Neuronal stem cell (in vitro differentiated cells): ENCODE measurements around the gene TMX4.

Source experiments
- DNase-seq: peaks from one replicate; pipeline ENCODE4 v3.0.0-alpha.2; 2013; ENCODE audit warnings: low spot score
- H2AFZ ChIP-seq: one replicate; pipeline ENCODE4 v1.6.1; 2013; ENCODE audit warnings: mild to moderate bottlenecking, low read length, inconsistent platforms
- H2AK5ac ChIP-seq: 2 replicates; pipeline ENCODE4 v1.6.1; 2013; ENCODE audit warnings: low read depth, mild to moderate bottlenecking, inconsistent platforms, low read length, moderate library complexity, mixed read lengths
- H2BK120ac ChIP-seq: 2 replicates; pipeline ENCODE4 v1.6.1; 2013; ENCODE audit warnings: low read depth, mild to moderate bottlenecking, inconsistent platforms, low read length, moderate library complexity, mixed read lengths
- H2BK12ac ChIP-seq: one replicate; pipeline ENCODE4 v1.6.1; 2013; ENCODE audit warnings: low read length, inconsistent platforms
- H2BK15ac ChIP-seq: 2 replicates; pipeline ENCODE4 v1.6.1; 2013; ENCODE audit warnings: mild to moderate bottlenecking, low read length, inconsistent platforms, mixed read lengths
- H2BK5ac ChIP-seq: one replicate; pipeline ENCODE4 v1.6.1; 2013; ENCODE audit warnings: inconsistent platforms, mild to moderate bottlenecking, low read length, moderate library complexity
- H3K14ac ChIP-seq: one replicate; pipeline ENCODE4 v1.6.1; 2013; ENCODE audit warnings: low read length, inconsistent platforms
- H3K18ac ChIP-seq: 2 replicates; pipeline ENCODE4 v1.6.1; 2013; ENCODE audit warnings: low read length, inconsistent platforms
- H3K23ac ChIP-seq: 2 replicates; pipeline ENCODE4 v1.6.1; 2013; ENCODE audit warnings: low read depth, mild to moderate bottlenecking, mixed read lengths, low read length, inconsistent platforms; ENCODE audit not compliant: poor library complexity
- H3K27ac ChIP-seq: replicated peaks from 3 replicates; pipeline ENCODE4 v1.5.1; 2013; ENCODE audit warnings: low read length, inconsistent platforms
- H3K27me3 ChIP-seq, 3 experiments: 2 replicates each; pipeline ENCODE4 v1.6.1; 2013; ENCODE audit warnings: low read length in 3 of 3, mild to moderate bottlenecking in 2 of 3, inconsistent platforms in 1 of 3, low read depth in 1 of 3, mixed read lengths in 1 of 3, moderate library complexity in 1 of 3; ENCODE audit not compliant: control insufficient read depth in 3 of 3, insufficient read depth in 3 of 3
- H3K36me3 ChIP-seq, 2 donors: replicated peaks in 1 of 2; 2 replicates each; pipeline ENCODE4 v1.6.1; 2013; ENCODE audit warnings: low read length in 2 of 2; ENCODE audit not compliant: control insufficient read depth in 2 of 2, insufficient read depth in 2 of 2
- H3K4ac ChIP-seq: 2 replicates; pipeline ENCODE4 v1.6.1; 2013; ENCODE audit warnings: inconsistent platforms, mild to moderate bottlenecking, low read length, moderate library complexity
- H3K4me1 ChIP-seq, 2 donors: 1 replicate in 1 of 2; 2 replicates in 1 of 2; pipeline ENCODE4 v1.6.1; 2013; ENCODE audit warnings: low read length in 2 of 2, low read depth in 1 of 2; ENCODE audit not compliant: control insufficient read depth in 2 of 2, insufficient read depth in 1 of 2
- H3K4me2 ChIP-seq: one replicate; pipeline ENCODE4 v1.6.1; 2013; ENCODE audit warnings: mild to moderate bottlenecking, low read length, inconsistent platforms; ENCODE audit not compliant: insufficient read depth, poor library complexity, severe bottlenecking
- H3K4me3 ChIP-seq, 2 donors: 2 replicates each; pipeline ENCODE4 v1.5.1; 2013; ENCODE audit warnings: low read length in 2 of 2, mild to moderate bottlenecking in 2 of 2, inconsistent platforms in 1 of 2, moderate library complexity in 1 of 2
- H3K79me1 ChIP-seq: one replicate; pipeline ENCODE4 v1.6.1; 2013; ENCODE audit warnings: low read depth, mild to moderate bottlenecking, inconsistent platforms, low read length, moderate library complexity
- H3K9ac ChIP-seq: one replicate; pipeline ENCODE4 v1.6.1; 2013; ENCODE audit warnings: mild to moderate bottlenecking, low read depth, low read length, inconsistent platforms; ENCODE audit not compliant: poor library complexity
- H3K9me3 ChIP-seq, 2 donors: replicated peaks in 1 of 2; 2 replicates each; pipeline versions ENCODE3 to v1.6.1; 2013; ENCODE audit warnings: low read length in 2 of 2, mild to moderate bottlenecking in 2 of 2, inconsistent platforms in 1 of 2, low read depth in 1 of 2, mixed read lengths in 1 of 2, moderate library complexity in 1 of 2; ENCODE audit not compliant: control insufficient read depth in 2 of 2, insufficient read depth in 1 of 2
- H4K8ac ChIP-seq: one replicate; pipeline ENCODE4 v1.6.1; 2013; ENCODE audit warnings: low read depth, mild to moderate bottlenecking, inconsistent platforms, low read length, moderate library complexity
- H4K91ac ChIP-seq: one replicate; pipeline ENCODE4 v1.6.1; 2013; ENCODE audit warnings: low read length, low read depth, mild to moderate bottlenecking, inconsistent platforms; ENCODE audit not compliant: poor library complexity
- WGBS, 2 donors: extraction: QIAGEN DNeasy Blood & Tissue Kit; methylation state at CpG; one replicate each; pipeline ENCODE4 v1.1.7; 2013; ENCODE audit warnings: missing lambda C conversion rate in 2 of 2, mixed read lengths in 1 of 2; ENCODE audit not compliant: insufficient read length in 2 of 2, insufficient replicate concordance in 1 of 2; ENCODE audit errors: extremely low coverage in 2 of 2; 5-methylcytosine and 5-hydroxymethylcytosine counted together

The TMX4 gene

DNA sequence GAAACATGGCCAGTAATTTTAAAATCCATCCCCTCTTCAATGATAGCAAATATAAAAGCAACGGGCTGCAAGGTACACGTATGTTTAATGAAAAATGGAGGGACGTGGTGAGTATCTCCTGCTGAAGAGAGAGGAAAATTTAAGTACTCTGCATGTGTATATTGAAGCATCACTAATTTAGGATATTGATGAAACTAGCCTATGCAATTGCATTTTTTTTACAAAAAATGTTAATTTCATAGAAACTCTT is 362 bp upstream of the TMX4 start:
- H3K36me3 ChIP-seq: no peaks in the 10 kb centered on the region
- DNase-seq: no peak
- no peak overlapping the region for H3K9ac ChIP-seq
- H3K9me3 ChIP-seq: no peaks in the 10 kb centered on the region
- H4K8ac ChIP-seq: no peak overlapping the region
- no peak overlapping the region for H2AK5ac ChIP-seq
- no peaks in the 10 kb centered on the region for H3K27me3 ChIP-seq
- H3K4ac ChIP-seq: no peak overlapping the region
- no peaks in the 10 kb centered on the region for H3K79me1 ChIP-seq
- no CpG with 5 or more reads among the region's 3 CpGs for WGBS, 2 donors
- H2BK5ac ChIP-seq: no peak overlapping the region
- no peak overlapping the region for H3K14ac ChIP-seq
- H3K4me2 ChIP-seq: peak overlapping the region; percentile 85
- H2BK120ac ChIP-seq: no peak overlapping the region
- H3K18ac ChIP-seq: no peak overlapping the region
- H2AFZ ChIP-seq: peak overlapping the region; percentile 99
- H2BK12ac ChIP-seq: no peak overlapping the region
- peak overlapping the region; percentile 43 to 56 for H3K4me3 ChIP-seq
- H2BK15ac ChIP-seq: no peak overlapping the region
- H3K23ac ChIP-seq: no peak overlapping the region
- no peak overlapping the region for H3K27ac ChIP-seq
- peaks cover 4 to 9% of the 10 kb centered on the region in 2 donors for H3K4me1 ChIP-seq
- H4K91ac ChIP-seq: no peak overlapping the region

DNA sequence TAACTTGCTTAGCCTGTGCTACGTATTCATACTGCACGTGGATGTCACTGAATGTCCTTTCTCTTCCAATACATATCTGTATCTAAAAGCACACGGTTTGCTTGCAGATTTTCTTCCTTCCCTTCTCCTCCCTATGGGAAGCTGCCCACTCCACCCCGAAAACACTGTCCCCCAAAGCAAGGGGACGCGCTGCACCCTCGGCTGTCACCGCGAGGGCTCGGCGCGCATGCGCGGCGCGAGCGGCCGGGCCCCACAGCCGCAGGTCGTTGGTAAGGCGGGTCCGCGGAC is 659 bp downstream of the TMX4 start:
- H3K4me1 ChIP-seq: peaks cover 4 to 9% of the 10 kb centered on the region in 2 donors
- no peaks in the 10 kb centered on the region for H3K36me3 ChIP-seq
- H2BK120ac ChIP-seq: no peak overlapping the region
- H3K27me3 ChIP-seq: no peaks in the 10 kb centered on the region
- peak overlapping the region; percentile 96 for H3K27ac ChIP-seq
- peak overlapping the region; percentile 80 for H2BK5ac ChIP-seq
- H4K8ac ChIP-seq: no peak overlapping the region
- H3K14ac ChIP-seq: no peak overlapping the region
- peak overlapping the region; percentile 85 for H3K4me2 ChIP-seq
- peak overlapping the region; percentile 98 for H3K18ac ChIP-seq
- no CpG with 5 or more reads among the region's 23 CpGs for WGBS, 2 donors
- H3K9ac ChIP-seq: peak overlapping the region; percentile 97
- H2BK12ac ChIP-seq: no peak overlapping the region
- peak overlapping the region; percentile 99 for H2AFZ ChIP-seq
- H3K9me3 ChIP-seq: no peaks in the 10 kb centered on the region
- no peaks in the 10 kb centered on the region for H3K79me1 ChIP-seq
- peak overlapping the region; percentile 99 for H3K23ac ChIP-seq
- no peak overlapping the region for H3K4ac ChIP-seq
- peak overlapping the region; percentile 56 to 92 for H3K4me3 ChIP-seq
- H2AK5ac ChIP-seq: no peak overlapping the region
- DNase-seq: peak; percentile 78
- peak overlapping the region; percentile 87 for H2BK15ac ChIP-seq
- H4K91ac ChIP-seq: no peak overlapping the region

DNA sequence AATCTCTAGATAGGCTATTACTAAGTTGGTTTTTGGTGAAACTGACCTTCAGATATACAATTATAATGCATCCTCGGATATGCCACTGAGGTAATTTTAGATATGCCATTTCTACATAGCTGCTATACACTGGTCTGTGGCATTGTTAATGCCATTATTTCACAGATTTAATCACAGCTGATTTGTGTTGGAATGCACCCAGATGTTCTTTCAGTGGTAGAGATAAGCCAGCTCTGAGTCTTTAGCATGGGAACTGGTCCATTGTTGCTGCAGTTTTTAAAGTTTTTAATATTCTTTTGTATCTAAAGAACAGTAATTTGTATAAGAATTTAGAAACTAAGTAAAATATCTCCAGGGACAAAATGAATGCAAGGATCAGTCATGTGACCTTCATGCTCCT is 6.8 kb downstream of the TMX4 start:
- H3K27me3 ChIP-seq: no peaks in the 10 kb centered on the region
- H4K8ac ChIP-seq: no peak overlapping the region
- no peak overlapping the region for H4K91ac ChIP-seq
- no CpG with 5 or more reads among the region's 1 CpG for WGBS, 2 donors
- no peak overlapping the region for H3K18ac ChIP-seq
- H3K36me3 ChIP-seq: peaks cover 0 to 11% of the 10 kb centered on the region in 2 donors
- H2BK15ac ChIP-seq: no peak overlapping the region
- H2BK12ac ChIP-seq: no peak overlapping the region
- no peaks in the 10 kb centered on the region for H3K9me3 ChIP-seq
- H2BK120ac ChIP-seq: no peak overlapping the region
- H3K14ac ChIP-seq: no peak overlapping the region
- no peak for DNase-seq
- no peak overlapping the region for H3K4me2 ChIP-seq
- no peak overlapping the region for H3K4ac ChIP-seq
- no peak overlapping the region for H2BK5ac ChIP-seq
- no peak overlapping the region for H3K9ac ChIP-seq
- no peak overlapping the region for H3K27ac ChIP-seq
- H2AFZ ChIP-seq: no peak overlapping the region
- no peak overlapping the region for H3K4me3 ChIP-seq
- no peak overlapping the region for H3K23ac ChIP-seq
- H3K4me1 ChIP-seq: peaks cover 0 to under 1% of the 10 kb centered on the region in 2 donors
- H2AK5ac ChIP-seq: no peak overlapping the region
- no peaks in the 10 kb centered on the region for H3K79me1 ChIP-seq

DNA sequence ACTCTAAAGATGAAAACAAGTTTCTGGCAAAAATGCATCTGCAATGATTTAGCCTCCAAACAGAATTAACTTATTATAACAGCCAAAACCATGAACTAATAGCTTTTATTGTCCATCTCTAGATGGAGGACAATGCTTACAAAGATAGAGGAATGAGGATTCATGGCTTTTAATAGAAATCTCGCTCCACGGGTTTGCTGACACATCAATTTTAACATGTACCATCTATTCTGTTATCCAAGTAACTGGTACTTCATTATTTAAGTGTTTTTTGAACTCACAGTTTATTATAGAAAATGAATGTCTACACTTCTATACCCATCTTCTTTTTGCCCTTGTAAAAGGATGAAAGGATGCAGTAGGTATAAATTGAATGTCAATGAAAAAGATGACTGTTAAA is 10.8 kb downstream of the TMX4 start:
- H3K4ac ChIP-seq: no peak overlapping the region
- H3K14ac ChIP-seq: no peak overlapping the region
- H3K36me3 ChIP-seq: peaks cover 0 to 11% of the 10 kb centered on the region in 2 donors
- H3K4me1 ChIP-seq: no peaks in the 10 kb centered on the region
- no peak overlapping the region for H2BK5ac ChIP-seq
- H3K27me3 ChIP-seq: no peaks in the 10 kb centered on the region
- H2BK15ac ChIP-seq: no peak overlapping the region
- no peaks in the 10 kb centered on the region for H3K9me3 ChIP-seq
- H3K4me2 ChIP-seq: no peak overlapping the region
- H3K79me1 ChIP-seq: no peaks in the 10 kb centered on the region
- WGBS, 2 donors: no CpG with 5 or more reads among the region's 2 CpGs
- no peak overlapping the region for H3K27ac ChIP-seq
- H2AK5ac ChIP-seq: no peak overlapping the region
- H3K23ac ChIP-seq: no peak overlapping the region
- H4K91ac ChIP-seq: no peak overlapping the region
- H2BK120ac ChIP-seq: no peak overlapping the region
- H3K9ac ChIP-seq: no peak overlapping the region
- H3K18ac ChIP-seq: no peak overlapping the region
- no peak overlapping the region for H2AFZ ChIP-seq
- no peak overlapping the region for H2BK12ac ChIP-seq
- H4K8ac ChIP-seq: no peak overlapping the region
- no peak for DNase-seq
- no peak overlapping the region for H3K4me3 ChIP-seq
